NCI-H128 (cell line): ENCODE measurements around the gene LASP1.
"Not testable (repeated sequence)": the region's sequence is repeated elsewhere in the genome, so short reads cannot be mapped to it uniquely, and the experiment has no call there.

Experiments used
- DNase-seq: peaks from one replicate; lab custom pipeline; 2025; ENCODE audit not compliant: unreplicated experiment; lab: John Stamatoyannopoulos, UW

Gene LASP1

GRCh38 chr17:38906460-38907228 is 36.8 kb downstream of the LASP1 start:
- no peak for DNase-seq

- DNase-seq: no peak
These were observed 38.2 kb downstream of the LASP1 start for GRCh38 chr17:38907930-38908675.

- DNase-seq: no peak
These were observed 38.9 kb downstream of the LASP1 start for GRCh38 chr17:38908676-38909181.

GRCh38 chr17:38910325-38910724 is 40.5 kb downstream of the LASP1 start:
- no peak for DNase-seq

GRCh38 chr17:38911081-38911730 is 41.3 kb downstream of the LASP1 start:
- DNase-seq: no peak

GRCh38 chr17:38911731-38912081 is 41.8 kb downstream of the LASP1 start:
- DNase-seq: not testable (repeated sequence)

GRCh38 chr17:38912221-38912813 is 42.5 kb downstream of the LASP1 start:
- no peak for DNase-seq

GRCh38 chr17:38914741-38915638 is 45.1 kb downstream of the LASP1 start:
- DNase-seq: no peak

GRCh38 chr17:38915639-38915995 is 45.8 kb downstream of the LASP1 start:
- no peak for DNase-seq

GRCh38 chr17:38916771-38917170 is 46.9 kb downstream of the LASP1 start:
- no peak for DNase-seq

- DNase-seq: no peak
These were observed 47.4 kb downstream of the LASP1 start for GRCh38 chr17:38917259-38917658.

GRCh38 chr17:38918129-38918913 is 48.5 kb downstream of the LASP1 start:
- DNase-seq: no peak

GRCh38 chr17:38918916-38919315 is 49.1 kb downstream of the LASP1 start:
- no peak for DNase-seq

- no peak for DNase-seq
These were observed 49.6 kb downstream of the LASP1 start for GRCh38 chr17:38919316-38920078.

- no peak for DNase-seq
These were observed 50.8 kb downstream of the LASP1 start for GRCh38 chr17:38920374-38921291.

- no peak for DNase-seq
These were observed 52.0 kb downstream of the LASP1 start for GRCh38 chr17:38921756-38922411.

GRCh38 chr17:38922538-38923297 is 52.9 kb downstream of the LASP1 start:
- no peak for DNase-seq
